Prostate gland (tissue), 2 donors: Measurements from ENCODE around the gene MRNIP. TPM values are rescaled to one million over a fixed set of nuclear protein-coding genes. Genes with fewer than 3 reads are reported as not detected.

Source experiments
- DNase-seq: peaks from one replicate; pipeline ENCODE4 v3.0.0-alpha.2; 2019; ENCODE audit warnings: low spot score
- H3K27ac ChIP-seq, 2 donors: fragments of 200-600 bp; sonication (generic); 2 replicates each; pipeline ENCODE4 v1.5.1; 2017 to 2019
- H3K27me3 ChIP-seq: fragments of 200-600 bp; sonication (generic); replicated peaks from 2 replicates; pipeline ENCODE4 v1.5.1; 2019; ENCODE audit not compliant: insufficient read depth
- H3K36me3 ChIP-seq, 2 donors: fragments of 200-600 bp; sonication (generic); 1 replicate in 1 of 2; 2 replicates in 1 of 2; pipeline versions ENCODE4 v1.5.1 to v1.8.1; 2017 to 2019
- H3K4me1 ChIP-seq: fragments of 200-600 bp; sonication (generic); replicated peaks from 2 replicates; pipeline ENCODE4 v1.5.1; 2019
- H3K4me3 ChIP-seq, 2 donors: fragments of 200-600 bp; sonication (generic); 2 replicates each; pipeline ENCODE4 v1.5.1; 2017 to 2019
- H3K9me3 ChIP-seq: fragments of 200-600 bp; sonication (generic); 2 replicates; pipeline ENCODE4 v1.5.1; 2017
- POLR2A ChIP-seq: fragments of 450-650 bp; IDR thresholded peaks from one replicate; pipeline ENCODE4 v1.6.1; 2016; ENCODE audit warnings: antibody characterized with exemption, mild to moderate bottlenecking
- POLR2AphosphoS5 ChIP-seq: sonication (generic); formaldehyde crosslinking; IDR thresholded peaks from one replicate; pipeline ENCODE4 v1.6.1; 2017; ENCODE audit warnings: antibody characterized with exemption
- WGBS: methylation state at CpG from one replicate; pipeline ENCODE4 v1.1.5; 2018; 5-methylcytosine and 5-hydroxymethylcytosine counted together
- intact Hi-C: fragments of 100-400 bp; cut with DNase I; formaldehyde crosslinking; loops from one replicate; pipeline ENCODE4 v1.14.2; 2022
- total RNA-seq, 2 donors: library from RNA; depleted of rRNA; stranded (reverse); fragments of >200 nt; gene quantifications; one replicate each; pipeline ENCODE4 v1.1.0, GENCODE V29; 2016
- TF ChIP-seq, protein P1 (sequence below), 4 experiments: fragments of 200-600 bp in 2 of 4; fragments of 450-650 bp in 2 of 4; sonication (generic) in 2 of 4; IDR thresholded peaks; 1 replicate in 3 of 4; 2 replicates in 1 of 4; pipeline ENCODE4 v1.5.1; 2016 to 2019; ENCODE audit warnings: antibody characterized with exemption in 4 of 4, mild to moderate bottlenecking in 2 of 4, moderate library complexity in 2 of 4

MRNIP gene
- total RNA-seq, 2 donors from 2014 or later = 30.0 to 55.2 TPM

DNA sequence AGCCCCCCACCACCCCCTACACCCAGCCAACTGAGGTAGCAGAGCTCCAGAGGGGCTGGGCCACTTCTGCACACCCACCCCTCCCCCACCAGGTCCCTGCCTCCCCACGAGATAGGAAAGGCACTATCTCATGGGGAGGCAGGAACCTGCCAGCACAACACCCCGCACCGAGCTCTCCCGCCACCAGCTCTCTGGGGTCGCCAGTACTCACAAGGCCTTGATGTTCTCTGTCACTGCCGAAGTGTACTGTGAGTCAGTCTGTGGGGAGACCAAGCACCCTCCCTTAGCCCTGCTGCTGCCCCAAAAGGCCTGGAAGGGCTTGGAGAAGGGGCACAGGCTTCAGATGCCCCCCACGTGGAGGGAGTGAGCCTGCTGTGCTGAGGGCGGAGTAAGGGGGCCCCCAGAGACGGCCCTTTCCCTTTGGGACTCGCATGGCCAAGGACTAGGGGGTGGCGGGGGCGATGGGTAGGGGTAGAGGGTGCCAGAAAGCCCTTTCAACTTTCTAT lies 57.9 kb downstream of the MRNIP start:
- no peaks in the 10 kb centered on the region for H3K27me3 ChIP-seq
- H3K9me3 ChIP-seq = no peaks in the 10 kb centered on the region
- DNase-seq = no peak
- 69% methylated on average over 10 of the region's 12 CpGs for WGBS
- TF ChIP-seq, protein P1, sequence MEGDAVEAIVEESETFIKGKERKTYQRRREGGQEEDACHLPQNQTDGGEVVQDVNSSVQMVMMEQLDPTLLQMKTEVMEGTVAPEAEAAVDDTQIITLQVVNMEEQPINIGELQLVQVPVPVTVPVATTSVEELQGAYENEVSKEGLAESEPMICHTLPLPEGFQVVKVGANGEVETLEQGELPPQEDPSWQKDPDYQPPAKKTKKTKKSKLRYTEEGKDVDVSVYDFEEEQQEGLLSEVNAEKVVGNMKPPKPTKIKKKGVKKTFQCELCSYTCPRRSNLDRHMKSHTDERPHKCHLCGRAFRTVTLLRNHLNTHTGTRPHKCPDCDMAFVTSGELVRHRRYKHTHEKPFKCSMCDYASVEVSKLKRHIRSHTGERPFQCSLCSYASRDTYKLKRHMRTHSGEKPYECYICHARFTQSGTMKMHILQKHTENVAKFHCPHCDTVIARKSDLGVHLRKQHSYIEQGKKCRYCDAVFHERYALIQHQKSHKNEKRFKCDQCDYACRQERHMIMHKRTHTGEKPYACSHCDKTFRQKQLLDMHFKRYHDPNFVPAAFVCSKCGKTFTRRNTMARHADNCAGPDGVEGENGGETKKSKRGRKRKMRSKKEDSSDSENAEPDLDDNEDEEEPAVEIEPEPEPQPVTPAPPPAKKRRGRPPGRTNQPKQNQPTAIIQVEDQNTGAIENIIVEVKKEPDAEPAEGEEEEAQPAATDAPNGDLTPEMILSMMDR (IDR thresholded peaks at IDR 0.05) = no peak
- TF ChIP-seq POLR2AphosphoS5 = no peak
- H3K4me3 ChIP-seq = no peak overlapping the region
- peaks cover 9% of the 10 kb centered on the region for H3K4me1 ChIP-seq
- intact Hi-C loops = loop anchor here (5.0 kb wide), 1 partner anchor 107 kb away; the partner anchor contains the start of gene TBC1D9B
- peaks cover 15 to 22% of the 10 kb centered on the region in 2 donors for H3K36me3 ChIP-seq
- no peak overlapping the region for H3K27ac ChIP-seq

DNA sequence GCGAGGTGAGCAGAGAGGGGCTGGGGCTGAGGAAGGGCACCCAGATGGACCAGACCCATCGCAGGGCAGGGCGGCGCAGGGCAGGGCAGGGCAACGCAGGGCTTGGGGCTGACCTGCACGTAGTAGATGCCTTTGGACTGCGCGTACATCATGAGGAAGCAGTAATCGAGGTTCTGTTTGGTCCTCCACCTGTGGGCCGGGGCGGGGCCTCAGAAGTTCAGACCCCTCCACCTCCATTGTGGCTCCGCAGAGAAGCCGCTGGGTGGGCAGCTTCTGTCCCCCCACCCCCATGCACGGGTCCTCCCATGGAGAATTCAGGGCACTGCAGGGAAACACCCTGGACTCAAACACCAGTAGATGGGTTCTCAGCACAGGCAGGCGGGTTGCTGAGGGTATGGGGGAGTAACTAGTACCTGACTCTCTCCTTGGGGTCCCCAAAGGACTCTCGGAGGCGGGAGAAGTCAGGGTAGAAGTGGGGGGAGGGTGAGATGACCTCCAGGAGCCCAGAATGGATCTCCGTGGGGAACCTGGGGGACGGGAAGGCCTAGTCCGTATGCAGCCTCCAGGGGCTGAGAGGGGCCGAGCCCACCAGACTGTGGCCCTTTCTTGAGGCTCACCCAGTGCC lies 58.4 kb downstream of the MRNIP start:
- TF ChIP-seq POLR2AphosphoS5 = no peak
- TF ChIP-seq POLR2A = no peak
- TF ChIP-seq, protein P1 (IDR thresholded peaks at IDR 0.05) = no peak

GRCh38 chr5:179799644-179799973 lies 59.0 kb downstream of the MRNIP start:
- no peak for DNase-seq
- Histone ChIP-seq H3K27ac (no peak overlapping the region), H3K27me3 (no peaks in the 10 kb centered on the region), H3K4me1 (peaks cover 10% of the 10 kb centered on the region), H3K4me3 (no peak overlapping the region), H3K36me3 (peaks cover 15 to 22% of the 10 kb centered on the region in 2 donors), H3K9me3 (no peaks in the 10 kb centered on the region)
- WGBS = 86% methylated on average over 5 of the region's 5 CpGs
- intact Hi-C loops = loop anchor here (5.0 kb wide), 1 partner anchor 37 kb away; no protein-coding TSS in a partner anchor
- no peak for TF ChIP-seq POLR2A
- TF ChIP-seq POLR2AphosphoS5 = no peak
- TF ChIP-seq, protein P1 (IDR thresholded peaks at IDR 0.05) = no peak

More for the DNA sequence above, 58.4 kb downstream of the MRNIP start:
- Histone ChIP-seq H3K36me3 (peaks cover 15 to 22% of the 10 kb centered on the region in 2 donors), H3K27ac (no peak overlapping the region), H3K27me3 (no peaks in the 10 kb centered on the region), H3K9me3 (no peaks in the 10 kb centered on the region), H3K4me3 (no peak overlapping the region), H3K4me1 (peaks cover 9% of the 10 kb centered on the region)
- intact Hi-C loops = loop anchor here (5.0 kb wide), 1 partner anchor 107 kb away; the partner anchor contains the start of gene TBC1D9B
- WGBS = 92% methylated on average over 21 of the region's 21 CpGs
- DNase-seq = no peak

GRCh38 chr5:179798771-179799643 lies 59.6 kb downstream of the MRNIP start:
- DNase-seq = no peak
- Histone ChIP-seq H3K4me1 (peaks cover 11% of the 10 kb centered on the region), H3K4me3 (no peak overlapping the region), H3K27me3 (no peaks in the 10 kb centered on the region), H3K9me3 (no peaks in the 10 kb centered on the region), H3K27ac (no peak overlapping the region), H3K36me3 (peaks cover 15 to 22% of the 10 kb centered on the region in 2 donors)
- intact Hi-C loops = loop anchor here (5.0 kb wide), 1 partner anchor 37 kb away; no protein-coding TSS in a partner anchor
- TF ChIP-seq POLR2AphosphoS5 (no peak), POLR2A (no peak)
- TF ChIP-seq, protein P1 (IDR thresholded peaks at IDR 0.05) = no peak
- WGBS = 94% methylated on average over 36 of the region's 36 CpGs
